OCI-LY3 (cell line): ENCODE results near the gene CELA3B.

ENCODE experiments used
- H2AFZ ChIP-seq: fragments of 200-600, 300-600 bp; shearing (Covaris generic); 2 replicates; pipeline ENCODE4 v1.6.0; 2014; ENCODE audit warnings: antibody characterized with exemption, low read depth, low read length
- H3K27ac ChIP-seq: fragments of 200-600, 300-600 bp; sonication (generic); 2 replicates; pipeline ENCODE4 v1.5.1; 2014; ENCODE audit warnings: mild to moderate bottlenecking, low read length, moderate library complexity, mixed read lengths
- H3K27me3 ChIP-seq: fragments of 200-600, 300-600 bp; sonication (generic); 2 replicates; pipeline ENCODE4 v1.6.1; 2014; ENCODE audit warnings: low read depth, low read length, mixed read lengths
- H3K36me3 ChIP-seq: fragments of 200-600, 300-600 bp; sonication (generic); replicated peaks from 2 replicates; pipeline ENCODE3; 2014; ENCODE audit warnings: low read depth, low read length, mixed read lengths
- H3K4me1 ChIP-seq: fragments of 300-600, 200-600 bp; sonication (generic); 2 replicates; pipeline ENCODE4 v1.6.1; 2014; ENCODE audit warnings: low read length, mixed read lengths
- H3K4me2 ChIP-seq: fragments of 200-600, 300-600 bp; sonication (generic); 2 replicates; pipeline ENCODE4 v1.6.1; 2014; ENCODE audit warnings: low read length, mixed read lengths
- H3K4me3 ChIP-seq: fragments of 300-600, 200-600 bp; sonication (generic); 2 replicates; pipeline ENCODE4 v1.5.1; 2014; ENCODE audit warnings: antibody characterized with exemption, mild to moderate bottlenecking, low read length, moderate library complexity
- H3K79me2 ChIP-seq: fragments of 300-600, 200-600 bp; shearing (Covaris generic); 2 replicates; pipeline ENCODE4 v1.6.1; 2014; ENCODE audit warnings: mild to moderate bottlenecking, low read length, mixed read lengths
- H3K9ac ChIP-seq: fragments of 300-600, 200-600 bp; shearing (Covaris generic); 2 replicates; pipeline ENCODE4 v1.6.0; 2014; ENCODE audit warnings: mild to moderate bottlenecking, low read length, moderate library complexity
- H3K9me3 ChIP-seq: fragments of 200-600, 300-600 bp; shearing (Covaris generic); 2 replicates; pipeline ENCODE4 v1.6.1; 2014; ENCODE audit warnings: low read length, mixed read lengths; ENCODE audit not compliant: insufficient read depth
- H4K20me1 ChIP-seq: fragments of 200-600, 300-600 bp; sonication (generic); 2 replicates; pipeline ENCODE4 v1.6.1; 2016; ENCODE audit warnings: low read length, mixed read lengths; ENCODE audit not compliant: insufficient read depth
- EZH2phosphoT487 ChIP-seq: fragments of 200-600 bp; shearing (Covaris generic); IDR thresholded peaks from 2 replicates; pipeline ENCODE4 v1.6.1; 2018; ENCODE audit warnings: antibody characterized with exemption, mixed run types, low read depth
- TF ChIP-seq, protein P1 (sequence below): fragments of 200-600, 300-600 bp; sonication (generic); IDR thresholded peaks from 2 replicates; pipeline ENCODE4 v1.5.1; 2014; ENCODE audit warnings: antibody characterized with exemption, low read length, low read depth

Gene CELA3B

GRCh38 chr1:21946836-21947587 is 29.8 kb upstream of the CELA3B start:
- Histone ChIP-seq H3K27me3 (no peaks in the 10 kb centered on the region), H4K20me1 (no peaks in the 10 kb centered on the region), H3K79me2 (no peaks in the 10 kb centered on the region), H2AFZ (no peak overlapping the region), H3K27ac (no peak overlapping the region), H3K9me3 (no peaks in the 10 kb centered on the region), H3K4me2 (no peak overlapping the region), H3K4me3 (no peak overlapping the region), H3K4me1 (no peaks in the 10 kb centered on the region), H3K9ac (no peak overlapping the region), H3K36me3 (no peaks in the 10 kb centered on the region)
- TF ChIP-seq EZH2phosphoT487 = no peak
- TF ChIP-seq, protein P1, sequence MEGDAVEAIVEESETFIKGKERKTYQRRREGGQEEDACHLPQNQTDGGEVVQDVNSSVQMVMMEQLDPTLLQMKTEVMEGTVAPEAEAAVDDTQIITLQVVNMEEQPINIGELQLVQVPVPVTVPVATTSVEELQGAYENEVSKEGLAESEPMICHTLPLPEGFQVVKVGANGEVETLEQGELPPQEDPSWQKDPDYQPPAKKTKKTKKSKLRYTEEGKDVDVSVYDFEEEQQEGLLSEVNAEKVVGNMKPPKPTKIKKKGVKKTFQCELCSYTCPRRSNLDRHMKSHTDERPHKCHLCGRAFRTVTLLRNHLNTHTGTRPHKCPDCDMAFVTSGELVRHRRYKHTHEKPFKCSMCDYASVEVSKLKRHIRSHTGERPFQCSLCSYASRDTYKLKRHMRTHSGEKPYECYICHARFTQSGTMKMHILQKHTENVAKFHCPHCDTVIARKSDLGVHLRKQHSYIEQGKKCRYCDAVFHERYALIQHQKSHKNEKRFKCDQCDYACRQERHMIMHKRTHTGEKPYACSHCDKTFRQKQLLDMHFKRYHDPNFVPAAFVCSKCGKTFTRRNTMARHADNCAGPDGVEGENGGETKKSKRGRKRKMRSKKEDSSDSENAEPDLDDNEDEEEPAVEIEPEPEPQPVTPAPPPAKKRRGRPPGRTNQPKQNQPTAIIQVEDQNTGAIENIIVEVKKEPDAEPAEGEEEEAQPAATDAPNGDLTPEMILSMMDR = no peak

- Histone ChIP-seq H4K20me1 (no peaks in the 10 kb centered on the region), H3K4me3 (no peak overlapping the region), H3K27me3 (no peaks in the 10 kb centered on the region), H3K36me3 (no peaks in the 10 kb centered on the region), H3K4me1 (no peaks in the 10 kb centered on the region), H2AFZ (no peak overlapping the region), H3K9ac (no peak overlapping the region), H3K9me3 (no peaks in the 10 kb centered on the region), H3K4me2 (no peak overlapping the region), H3K27ac (no peak overlapping the region), H3K79me2 (no peaks in the 10 kb centered on the region)
- TF ChIP-seq EZH2phosphoT487 = no peak
- TF ChIP-seq, protein P1 = no peak
Measured at GRCh38 chr1:21950734-21951133, 26.1 kb upstream of the CELA3B start.

DNA sequence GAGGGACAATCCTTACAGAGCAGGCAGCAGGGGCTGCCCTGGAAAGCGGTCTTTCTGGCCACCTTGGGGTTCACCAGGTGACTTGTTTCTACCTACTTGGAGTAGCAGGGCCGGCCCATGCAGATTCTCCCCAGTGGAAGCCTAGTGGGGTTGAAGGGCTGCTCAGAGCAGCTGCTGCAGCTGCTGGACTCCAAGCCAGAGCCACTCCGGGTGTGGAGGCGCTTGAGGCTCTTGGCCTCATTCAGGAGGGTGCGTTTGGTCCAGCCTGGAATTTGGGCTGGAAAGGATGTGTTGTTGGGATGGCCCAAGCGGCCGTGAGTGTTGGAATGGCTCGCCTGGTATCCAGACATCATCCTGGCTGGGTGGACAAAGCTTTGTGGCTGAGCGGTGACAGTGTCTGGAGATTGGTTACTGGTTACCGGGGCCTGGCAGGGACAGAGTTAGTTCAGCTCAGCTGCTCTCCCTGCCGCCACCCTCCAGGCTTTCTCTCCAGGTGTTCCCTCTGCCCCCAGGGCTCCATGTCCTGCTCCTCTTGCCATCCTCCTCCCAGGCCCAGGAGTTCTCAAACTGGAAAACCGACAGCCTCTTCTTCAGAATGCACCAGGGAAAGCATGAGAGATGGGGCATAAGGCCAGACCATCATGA is 25.5 kb upstream of the CELA3B start:
- Histone ChIP-seq H3K27ac (no peak overlapping the region), H3K9me3 (no peaks in the 10 kb centered on the region), H4K20me1 (no peaks in the 10 kb centered on the region), H3K36me3 (no peaks in the 10 kb centered on the region), H3K9ac (no peak overlapping the region), H2AFZ (no peak overlapping the region), H3K4me1 (no peaks in the 10 kb centered on the region), H3K4me2 (no peak overlapping the region), H3K4me3 (no peak overlapping the region), H3K27me3 (no peaks in the 10 kb centered on the region), H3K79me2 (no peaks in the 10 kb centered on the region)
- TF ChIP-seq, protein P1 = no peak
- TF ChIP-seq EZH2phosphoT487 = no peak

GRCh38 chr1:21952786-21953520 is 23.9 kb upstream of the CELA3B start:
- Histone ChIP-seq H4K20me1 (no peaks in the 10 kb centered on the region), H3K4me2 (no peak overlapping the region), H3K27ac (no peak overlapping the region), H3K79me2 (no peaks in the 10 kb centered on the region), H3K9ac (no peak overlapping the region), H3K36me3 (no peaks in the 10 kb centered on the region), H3K27me3 (no peaks in the 10 kb centered on the region), H3K4me1 (no peaks in the 10 kb centered on the region), H3K4me3 (no peak overlapping the region), H3K9me3 (no peaks in the 10 kb centered on the region), H2AFZ (no peak overlapping the region)
- TF ChIP-seq, protein P1 = no peak
- no peak for TF ChIP-seq EZH2phosphoT487
